Loucy (cell line): ENCODE data around the gene AMY2A.
"Not testable (repeated sequence)": the region's sequence is repeated elsewhere in the genome, so short reads cannot be mapped to it uniquely, and the experiment has no call there.

Source experiments
- H2AFZ ChIP-seq: fragments of 200-600 bp; sonication (generic); 2 replicates; pipeline ENCODE4 v1.6.0; 2016; ENCODE audit warnings: antibody characterized with exemption, mild to moderate bottlenecking, low read length, moderate library complexity
- H3F3A ChIP-seq: fragments of 200-600 bp; 2 replicates; pipeline ENCODE4 v1.6.0; 2016; ENCODE audit warnings: antibody characterized with exemption, low read depth, mild to moderate bottlenecking
- H3K27me3 ChIP-seq: fragments of 200-600 bp; sonication (generic); 2 replicates; pipeline ENCODE4 v1.6.1; 2014; ENCODE audit warnings: low read length, mild to moderate bottlenecking; ENCODE audit not compliant: insufficient read depth, poor library complexity, severe bottlenecking
- H3K36me3 ChIP-seq: fragments of 200-600 bp; sonication (generic); 2 replicates; pipeline ENCODE4 v1.6.1; 2016; ENCODE audit warnings: low read length; ENCODE audit not compliant: insufficient read depth
- H3K4me1 ChIP-seq: fragments of 200-600 bp; sonication (generic); 2 replicates; pipeline ENCODE4 v1.5.1; 2014; ENCODE audit warnings: low read length, mild to moderate bottlenecking; ENCODE audit not compliant: insufficient read depth, poor library complexity, severe bottlenecking
- H3K4me2 ChIP-seq: fragments of 200-600 bp; sonication (generic); 2 replicates; pipeline ENCODE4 v1.6.0; 2014; ENCODE audit warnings: antibody characterized with exemption, low read length, low read depth, mild to moderate bottlenecking; ENCODE audit not compliant: poor library complexity, severe bottlenecking
- H3K4me3 ChIP-seq: fragments of 200-600 bp; sonication (generic); 2 replicates; pipeline ENCODE4 v1.5.1; 2014; ENCODE audit warnings: low read length, mild to moderate bottlenecking, mixed read lengths; ENCODE audit not compliant: poor library complexity, severe bottlenecking
- H3K79me2 ChIP-seq: fragments of 200-600 bp; sonication (generic); 2 replicates; pipeline ENCODE4 v1.6.1; 2014; ENCODE audit warnings: low read length; ENCODE audit not compliant: insufficient read depth
- H3K9ac ChIP-seq: fragments of 200-600 bp; sonication (generic); 2 replicates; pipeline ENCODE4 v1.6.0; 2014; ENCODE audit warnings: mild to moderate bottlenecking, low read depth, low read length, moderate library complexity; ENCODE audit not compliant: poor library complexity, severe bottlenecking
- H3K9me2 ChIP-seq: fragments of 200-600 bp; sonication (generic); replicated peaks from 2 replicates; pipeline ENCODE4 v1.6.1; 2016; ENCODE audit warnings: low read depth, low read length, mixed read lengths
- H3K9me3 ChIP-seq: fragments of 200-600 bp; sonication (generic); 2 replicates; pipeline ENCODE4 v1.6.1; 2014; ENCODE audit warnings: mild to moderate bottlenecking, antibody characterized with exemption, low read length, low read depth; ENCODE audit not compliant: insufficient read depth
- H4K20me1 ChIP-seq: fragments of 200-600 bp; sonication (generic); 2 replicates; pipeline ENCODE4 v1.6.0; 2014; ENCODE audit warnings: antibody characterized with exemption, low read length, mild to moderate bottlenecking; ENCODE audit not compliant: insufficient read depth, poor library complexity, severe bottlenecking
- CTCF ChIP-seq: fragments of 200-600 bp; sonication (generic); conservative IDR thresholded peaks from 2 replicates; pipeline ENCODE4 v1.5.1; 2014; ENCODE audit warnings: mild to moderate bottlenecking, antibody characterized with exemption, low read length
- EZH2phosphoT487 ChIP-seq: fragments of 200-600 bp; IDR thresholded peaks from 2 replicates; pipeline ENCODE4 v1.6.1; 2018; ENCODE audit warnings: antibody characterized with exemption, mild to moderate bottlenecking, moderate library complexity, borderline replicate concordance

AMY2A gene

DNA sequence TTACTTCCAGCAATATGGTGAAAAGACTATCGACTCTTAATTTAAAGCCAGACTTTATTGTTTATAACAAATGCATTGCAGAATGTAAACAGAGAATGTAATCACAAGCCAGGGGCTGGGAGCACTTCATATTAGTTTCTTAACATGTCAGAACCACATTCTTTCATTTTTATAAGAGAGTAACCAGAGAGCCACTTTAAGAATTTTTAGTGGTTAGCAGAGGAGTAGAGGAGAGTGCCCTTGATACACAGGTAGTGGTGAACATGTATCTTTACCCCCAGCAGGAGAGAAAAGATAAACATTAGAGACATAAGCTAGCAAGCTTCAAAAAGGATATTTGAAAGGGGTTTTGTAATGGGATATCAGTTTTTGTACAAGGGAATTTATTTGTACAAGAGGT, 34.8 kb upstream of the AMY2A start:
- no peaks in the 10 kb centered on the region for H4K20me1 ChIP-seq
- H3K79me2 ChIP-seq = no peaks in the 10 kb centered on the region
- no peaks in the 10 kb centered on the region for H3K36me3 ChIP-seq
- no peaks in the 10 kb centered on the region for H3K9me3 ChIP-seq
- no peaks in the 10 kb centered on the region for H3F3A ChIP-seq
- H2AFZ ChIP-seq = no peak overlapping the region
- no peaks in the 10 kb centered on the region for H3K4me1 ChIP-seq
- H3K4me2 ChIP-seq = no peak overlapping the region
- no peaks in the 10 kb centered on the region for H3K9me2 ChIP-seq
- no peak overlapping the region for H3K4me3 ChIP-seq
- no peak for TF ChIP-seq EZH2phosphoT487
- TF ChIP-seq CTCF = no peak
- no peak overlapping the region for H3K9ac ChIP-seq
- no peaks in the 10 kb centered on the region for H3K27me3 ChIP-seq

GRCh38 chr1:103583887-103584286, 33.3 kb upstream of the AMY2A start:
- Histone ChIP-seq H3F3A (no peaks in the 10 kb centered on the region), H3K4me1 (no peaks in the 10 kb centered on the region), H3K9me2 (no peaks in the 10 kb centered on the region), H2AFZ (no peak overlapping the region), H3K4me2 (no peak overlapping the region), H3K27me3 (no peaks in the 10 kb centered on the region), H3K79me2 (no peaks in the 10 kb centered on the region), H3K9me3 (peaks cover 4% of the 10 kb centered on the region; the same call in 1 of the 2 replicates), H4K20me1 (no peaks in the 10 kb centered on the region), H3K9ac (no peak overlapping the region), H3K4me3 (no peak overlapping the region), H3K36me3 (no peaks in the 10 kb centered on the region)
- TF ChIP-seq EZH2phosphoT487 = no peak
- no peak for TF ChIP-seq CTCF

DNA sequence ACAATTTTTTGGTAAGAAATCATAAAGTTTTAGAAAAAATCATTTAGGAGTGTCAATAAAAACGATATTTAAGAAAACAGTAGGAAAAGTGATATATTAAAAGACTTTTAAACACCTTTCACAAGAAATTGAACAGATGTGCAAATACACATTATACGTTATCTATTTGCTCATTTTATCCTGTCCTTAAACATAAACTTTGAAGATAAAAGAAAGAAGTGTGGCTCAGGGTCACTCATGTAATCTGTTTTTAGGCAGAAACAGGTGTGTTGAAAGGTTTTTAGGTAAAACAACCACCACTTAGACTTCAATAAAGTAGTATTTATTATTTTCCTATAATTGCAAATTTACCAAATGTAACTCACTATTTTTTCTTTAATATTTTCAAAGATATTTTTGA, 32.7 kb upstream of the AMY2A start:
- Histone ChIP-seq H3K4me2 (no peak overlapping the region), H3F3A (no peaks in the 10 kb centered on the region), H3K27me3 (no peaks in the 10 kb centered on the region), H3K36me3 (no peaks in the 10 kb centered on the region), H3K9me2 (no peaks in the 10 kb centered on the region), H3K4me3 (no peak overlapping the region), H2AFZ (no peak overlapping the region), H3K9me3 (peaks cover 5% of the 10 kb centered on the region; the same call in 1 of the 2 replicates), H3K4me1 (no peaks in the 10 kb centered on the region), H3K9ac (no peak overlapping the region), H3K79me2 (no peaks in the 10 kb centered on the region), H4K20me1 (no peaks in the 10 kb centered on the region)
- no peak for TF ChIP-seq CTCF
- no peak for TF ChIP-seq EZH2phosphoT487

GRCh38 chr1:103602740-103603139, 14.5 kb upstream of the AMY2A start:
- not testable (repeated sequence) for H3K79me2 ChIP-seq, H3K9me2 ChIP-seq, H3K36me3 ChIP-seq, H2AFZ ChIP-seq, H4K20me1 ChIP-seq, H3K4me1 ChIP-seq, H3K4me3 ChIP-seq, H3K4me2 ChIP-seq, H3K9ac ChIP-seq, H3F3A ChIP-seq, H3K9me3 ChIP-seq, H3K27me3 ChIP-seq
